Activated T-helper 2 cell treated with anti-CD3 and anti-CD28 coated beads, Interferon-gamma antibody, Interleukin-2, Interleukin-4, amounts not matched to agents 10 μg/mL and 5 μg/mL and 100 μg/mL, durations not matched to agents 14 hours and 24 hours and 36 hours (primary cell): ENCODE data around the gene P2RX4. TPM values are rescaled to one million over a fixed set of nuclear protein-coding genes. Genes with fewer than 3 reads are reported as not detected.
A peak's percentile ranks its signal among the peaks of the same experiment; 100 is the strongest.

Experiments used
- DNase-seq: peaks from one replicate; pipeline ENCODE4 v3.0.0; 2021; ENCODE audit warnings: low spot score
- H3K27ac Mint-ChIP-seq: one replicate; pipeline ENCODE4 v1.8.0; 2021; ENCODE audit warnings: mixed read lengths
- H3K27me3 Mint-ChIP-seq: one replicate; pipeline ENCODE4 v1.8.0; 2021; ENCODE audit warnings: low read depth, mixed read lengths
- H3K36me3 Mint-ChIP-seq: one replicate; pipeline ENCODE4 v1.8.0; 2021; ENCODE audit warnings: low read depth, mixed read lengths
- H3K4me1 Mint-ChIP-seq: one replicate; pipeline ENCODE4 v1.8.0; 2021; ENCODE audit warnings: low read depth, mixed read lengths
- H3K4me3 Mint-ChIP-seq: one replicate; pipeline ENCODE4 v1.8.0; 2021; ENCODE audit warnings: low read depth, mild to moderate bottlenecking, moderate library complexity, mixed read lengths
- H3K9me3 Mint-ChIP-seq: one replicate; pipeline ENCODE4 v1.8.0; 2021; ENCODE audit warnings: mixed read lengths
- intact Hi-C: fragments of 100-400 bp; cut with micrococcal nuclease; formaldehyde crosslinking; loops from one replicate; pipeline ENCODE4 v1.15.1; 2023
- total RNA-seq: library from RNA; stranded (reverse); gene quantifications from 2 replicates; pipeline ENCODE4 v1.2.3, GENCODE V29; 2022

P2RX4 gene
- total RNA-seq, 1 donor from 2014 or later: 25.2 TPM

GRCh38 chr12:121260091-121260490 lies 50.2 kb downstream of the P2RX4 start:
- Mint-ChIP-seq H3K36me3 (peaks cover 60% of the 10 kb centered on the region), H3K27me3 (no peaks in the 10 kb centered on the region), H3K4me1 (no peaks in the 10 kb centered on the region), H3K9me3 (no peaks in the 10 kb centered on the region), H3K27ac (no peak overlapping the region), H3K4me3 (no peak overlapping the region)
- intact Hi-C loops: no loop called here
- DNase-seq: no peak

DNA sequence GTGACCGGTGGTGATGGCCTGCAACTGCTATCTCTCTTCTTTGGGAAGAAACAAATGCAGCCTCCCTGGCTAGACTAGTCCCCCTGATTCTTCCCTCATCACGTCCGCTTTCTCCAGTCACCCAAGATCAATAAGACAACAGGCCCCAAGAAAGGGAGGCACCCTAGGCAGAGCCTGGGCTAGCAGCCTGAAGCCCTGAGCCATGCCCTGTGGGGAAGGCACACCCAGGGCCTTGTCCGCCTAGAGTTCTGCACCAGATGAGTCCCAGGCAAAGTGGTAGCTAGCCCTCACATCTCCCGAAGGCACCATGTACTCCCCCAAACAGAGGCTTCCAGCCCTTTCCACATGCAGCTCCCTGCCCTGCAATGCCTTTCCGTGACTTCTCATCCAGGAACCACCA lies 51.5 kb downstream of the P2RX4 start:
- H3K4me3 Mint-ChIP-seq: no peak overlapping the region
- DNase-seq: no peak
- no peak overlapping the region for H3K27ac Mint-ChIP-seq
- peaks cover 57% of the 10 kb centered on the region for H3K36me3 Mint-ChIP-seq
- H3K9me3 Mint-ChIP-seq: no peaks in the 10 kb centered on the region
- H3K27me3 Mint-ChIP-seq: no peaks in the 10 kb centered on the region
- no peaks in the 10 kb centered on the region for H3K4me1 Mint-ChIP-seq
- intact Hi-C loops: no loop called here

- Mint-ChIP-seq H3K36me3 (peaks cover 52% of the 10 kb centered on the region), H3K27ac (no peak overlapping the region), H3K4me1 (no peaks in the 10 kb centered on the region), H3K9me3 (no peaks in the 10 kb centered on the region), H3K4me3 (no peak overlapping the region), H3K27me3 (no peaks in the 10 kb centered on the region)
- intact Hi-C loops: no loop called here
- no peak for DNase-seq
Observed at GRCh38 chr12:121263206-121263935, 53.4 kb downstream of the P2RX4 start.

DNA sequence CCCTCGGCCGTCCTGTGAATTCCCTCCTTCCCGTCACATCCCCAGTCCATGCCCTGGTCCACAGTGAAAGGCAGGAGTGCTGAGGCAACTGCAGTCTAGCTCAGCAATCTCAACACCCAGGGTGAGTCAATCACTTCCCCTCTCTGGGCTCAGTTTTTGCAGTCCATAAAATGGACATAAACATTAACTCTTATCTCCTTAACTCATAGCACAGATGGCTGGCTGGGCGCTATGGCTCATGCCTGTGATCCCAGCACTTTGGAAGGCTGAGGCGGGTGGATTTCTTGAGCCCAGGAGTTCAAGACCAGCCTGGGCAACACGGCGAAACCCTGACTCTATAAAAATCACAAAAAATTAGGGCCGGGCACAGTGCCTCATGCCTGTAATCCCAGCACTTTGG lies 54.2 kb downstream of the P2RX4 start:
- Mint-ChIP-seq H3K36me3 (peaks cover 49% of the 10 kb centered on the region), H3K9me3 (no peaks in the 10 kb centered on the region), H3K27ac (no peak overlapping the region), H3K4me1 (peaks cover 3% of the 10 kb centered on the region), H3K27me3 (no peaks in the 10 kb centered on the region), H3K4me3 (no peak overlapping the region)
- DNase-seq: no peak
- intact Hi-C loops: no loop called here

GRCh38 chr12:121264951-121265515 lies 55.1 kb downstream of the P2RX4 start:
- Mint-ChIP-seq H3K27me3 (no peaks in the 10 kb centered on the region), H3K4me1 (peaks cover 4% of the 10 kb centered on the region), H3K9me3 (no peaks in the 10 kb centered on the region), H3K4me3 (no peak overlapping the region), H3K36me3 (peaks cover 47% of the 10 kb centered on the region), H3K27ac (no peak overlapping the region)
- intact Hi-C loops: no loop called here
- no peak for DNase-seq

GRCh38 chr12:121267822-121268221 lies 57.9 kb downstream of the P2RX4 start:
- H3K36me3 Mint-ChIP-seq: peaks cover 46% of the 10 kb centered on the region
- no peaks in the 10 kb centered on the region for H3K27me3 Mint-ChIP-seq
- no peak overlapping the region for H3K27ac Mint-ChIP-seq
- DNase-seq: no peak
- H3K4me1 Mint-ChIP-seq: peaks cover 4% of the 10 kb centered on the region
- no peaks in the 10 kb centered on the region for H3K9me3 Mint-ChIP-seq
- no peak overlapping the region for H3K4me3 Mint-ChIP-seq
- intact Hi-C loops: no loop called here

DNA sequence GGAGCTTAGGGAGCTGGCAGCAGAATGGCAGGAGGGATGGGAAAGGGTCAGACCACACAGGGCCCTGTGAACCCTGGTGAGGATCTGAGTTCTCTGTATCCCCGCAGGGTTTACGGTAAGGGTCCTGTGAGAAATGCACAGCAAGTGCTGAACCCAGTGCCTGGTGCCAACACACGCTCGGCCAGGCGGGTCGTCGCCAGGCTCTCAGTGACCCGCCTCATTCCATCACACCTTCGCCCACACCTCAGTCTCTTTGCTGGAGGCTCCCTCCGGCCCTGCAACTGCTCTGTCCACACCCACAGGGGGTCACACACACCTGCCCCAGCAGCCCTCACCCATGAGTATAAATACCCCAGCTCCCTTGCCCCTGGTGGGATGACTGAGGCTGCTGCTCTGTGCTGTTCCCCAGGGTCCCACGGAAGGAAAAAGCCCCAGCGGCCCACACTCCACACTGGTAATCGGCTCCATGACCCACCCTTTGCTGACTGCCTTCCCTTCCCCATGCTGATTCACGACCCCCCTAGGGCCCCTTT lies 63.5 kb downstream of the P2RX4 start:
- Mint-ChIP-seq H3K27ac (no peak overlapping the region), H3K4me1 (peaks cover 12% of the 10 kb centered on the region), H3K27me3 (no peaks in the 10 kb centered on the region), H3K36me3 (peaks cover 44% of the 10 kb centered on the region), H3K9me3 (no peaks in the 10 kb centered on the region), H3K4me3 (no peak overlapping the region)
- intact Hi-C loops: no loop called here
- no peak for DNase-seq

GRCh38 chr12:121274036-121274763 lies 64.3 kb downstream of the P2RX4 start:
- no peaks in the 10 kb centered on the region for H3K9me3 Mint-ChIP-seq
- H3K27me3 Mint-ChIP-seq: no peaks in the 10 kb centered on the region
- intact Hi-C loops: no loop called here
- H3K36me3 Mint-ChIP-seq: peaks cover 42% of the 10 kb centered on the region
- DNase-seq: no peak
- H3K4me1 Mint-ChIP-seq: peaks cover 8% of the 10 kb centered on the region
- no peak overlapping the region for H3K4me3 Mint-ChIP-seq
- no peak overlapping the region for H3K27ac Mint-ChIP-seq

DNA sequence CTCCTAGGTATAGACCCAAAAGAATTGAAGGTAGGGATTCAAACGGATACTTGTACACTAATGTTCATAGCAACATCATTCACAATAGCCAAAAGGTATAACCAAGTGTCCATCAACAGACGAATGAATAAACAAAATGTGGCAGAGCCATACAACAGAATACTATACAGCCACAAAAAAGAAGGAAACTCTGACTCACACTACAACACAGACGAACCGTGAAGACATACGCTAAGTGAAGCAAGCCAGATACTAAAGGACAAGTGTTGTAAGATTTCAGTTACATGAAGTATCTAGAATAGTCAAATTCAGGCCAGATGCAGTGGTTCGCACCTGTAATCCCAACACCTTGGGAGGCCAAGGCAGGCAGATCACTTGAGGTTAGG lies 67.4 kb downstream of the P2RX4 start:
- Mint-ChIP-seq H3K36me3 (peaks cover 33% of the 10 kb centered on the region), H3K4me3 (no peak overlapping the region), H3K4me1 (peaks cover 7% of the 10 kb centered on the region), H3K9me3 (no peaks in the 10 kb centered on the region), H3K27me3 (no peaks in the 10 kb centered on the region), H3K27ac (peak overlapping the region; percentile 18)
- no peak for DNase-seq
- intact Hi-C loops: no loop called here

- peaks cover 7% of the 10 kb centered on the region for H3K4me1 Mint-ChIP-seq
- H3K9me3 Mint-ChIP-seq: no peaks in the 10 kb centered on the region
- no peak for DNase-seq
- H3K4me3 Mint-ChIP-seq: no peak overlapping the region
- peaks cover 28% of the 10 kb centered on the region for H3K36me3 Mint-ChIP-seq
- H3K27me3 Mint-ChIP-seq: no peaks in the 10 kb centered on the region
- no peak overlapping the region for H3K27ac Mint-ChIP-seq
- intact Hi-C loops: no loop called here
Observed at GRCh38 chr12:121278169-121279070, 68.5 kb downstream of the P2RX4 start.

GRCh38 chr12:121279071-121279375 lies 69.1 kb downstream of the P2RX4 start:
- no peaks in the 10 kb centered on the region for H3K27me3 Mint-ChIP-seq

GRCh38 chr12:121279507-121279915 lies 69.6 kb downstream of the P2RX4 start:
- no peak overlapping the region for H3K27ac Mint-ChIP-seq
- peaks cover 28% of the 10 kb centered on the region for H3K36me3 Mint-ChIP-seq
- H3K4me3 Mint-ChIP-seq: no peak overlapping the region
- DNase-seq: no peak
- no peaks in the 10 kb centered on the region for H3K9me3 Mint-ChIP-seq
- intact Hi-C loops: no loop called here
- no peaks in the 10 kb centered on the region for H3K27me3 Mint-ChIP-seq
- peaks cover 7% of the 10 kb centered on the region for H3K4me1 Mint-ChIP-seq

More at GRCh38 chr12:121279071-121279375, 69.1 kb downstream of the P2RX4 start:
- Mint-ChIP-seq H3K9me3 (no peaks in the 10 kb centered on the region), H3K4me1 (peaks cover 7% of the 10 kb centered on the region), H3K4me3 (no peak overlapping the region), H3K27ac (no peak overlapping the region), H3K36me3 (peaks cover 28% of the 10 kb centered on the region)
- intact Hi-C loops: no loop called here
- DNase-seq: no peak
